Activated T-helper 9 cell treated with anti-CD3 and anti-CD28 coated beads, Interleukin-2, amount 50 U/mL, for 16 hours (primary cell): ENCODE results near the gene MAOA.
A peak's percentile ranks its signal among the peaks of the same experiment; 100 is the strongest.
"Not testable (repeated sequence)": the region's sequence is repeated elsewhere in the genome, so short reads cannot be mapped to it uniquely, and the experiment has no call there.

Experiments used
- DNase-seq: peaks from one replicate; pipeline ENCODE4 v3.0.0-alpha.2; 2020; ENCODE audit warnings: low read depth

MAOA gene

GRCh38 chrX:43718546-43718945 is 62.4 kb downstream of the MAOA start:
- no peak for DNase-seq

- no peak for DNase-seq
These were observed 62.9 kb downstream of the MAOA start for GRCh38 chrX:43718956-43719355.

- no peak for DNase-seq
These were observed 64.0 kb downstream of the MAOA start for GRCh38 chrX:43720082-43720481.

- no peak for DNase-seq
These were observed 64.9 kb downstream of the MAOA start for GRCh38 chrX:43720961-43721360.

- DNase-seq = not testable (repeated sequence)
These were observed 69.1 kb downstream of the MAOA start for GRCh38 chrX:43725227-43725626.

GRCh38 chrX:43727254-43727653 is 71.2 kb downstream of the MAOA start:
- DNase-seq = not testable (repeated sequence)

GRCh38 chrX:43728002-43728401 is 71.9 kb downstream of the MAOA start:
- no peak for DNase-seq

DNA sequence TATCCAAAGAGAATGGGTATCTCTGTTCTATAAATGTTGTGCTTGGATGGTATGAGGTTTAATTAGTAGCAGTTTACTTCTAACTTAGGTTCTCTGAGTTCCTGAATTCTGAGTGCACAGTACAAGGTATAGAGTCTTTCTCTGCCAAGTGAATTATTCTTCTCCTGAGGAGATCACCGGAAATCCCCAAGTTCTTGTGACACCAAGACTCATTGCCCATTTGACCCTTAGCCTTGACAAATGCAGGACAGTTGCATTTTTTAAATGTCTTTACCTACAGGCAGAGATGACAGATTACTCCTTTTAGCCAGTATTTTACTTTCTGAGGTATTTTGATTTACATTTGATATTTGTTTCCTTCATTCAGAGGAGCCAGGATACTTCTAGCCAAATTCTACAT is 72.9 kb downstream of the MAOA start:
- no peak for DNase-seq

GRCh38 chrX:43731086-43731485 is 75.0 kb downstream of the MAOA start:
- no peak for DNase-seq

GRCh38 chrX:43733699-43734098 is 77.6 kb downstream of the MAOA start:
- DNase-seq = no peak

DNA sequence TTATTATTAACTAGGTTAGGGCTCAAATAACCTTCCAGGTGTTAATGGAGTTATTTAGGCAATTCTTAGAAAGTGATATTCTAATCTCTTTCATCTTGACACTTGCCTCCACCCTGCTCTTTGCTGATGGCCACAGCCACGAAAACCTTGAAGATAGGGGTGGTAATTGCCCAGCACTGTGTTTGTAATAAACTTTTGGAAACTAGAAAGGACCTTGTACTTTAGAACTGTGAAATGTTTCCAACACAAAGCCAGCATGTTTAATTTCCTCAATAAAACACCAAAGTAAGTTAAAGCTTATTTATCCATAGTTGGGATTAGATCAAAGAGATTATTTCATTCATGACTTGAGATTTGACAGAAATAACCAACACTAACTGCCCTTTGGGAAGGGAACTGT is 78.3 kb downstream of the MAOA start:
- DNase-seq = no peak

DNA sequence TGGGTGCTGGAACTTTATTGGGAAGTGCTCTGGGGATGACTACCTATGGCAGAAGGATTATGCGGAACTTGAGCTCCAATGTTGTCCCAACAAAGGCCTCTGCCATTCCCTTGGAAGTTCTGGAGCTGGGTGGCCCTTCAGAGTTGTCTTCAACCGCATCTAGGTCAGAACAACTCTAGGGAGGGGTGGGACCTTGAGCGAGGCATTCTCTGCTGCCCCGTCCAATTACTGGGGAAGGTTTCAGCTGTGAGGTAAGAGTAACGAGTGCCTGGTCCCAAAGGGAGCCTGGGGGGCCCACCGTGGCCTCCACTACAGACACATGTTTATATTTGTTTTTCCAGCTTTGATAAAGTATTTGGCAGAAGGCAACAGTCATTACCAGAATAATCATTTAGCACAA is 79.4 kb downstream of the MAOA start:
- DNase-seq = no peak

- no peak for DNase-seq
These were observed 79.9 kb downstream of the MAOA start for GRCh38 chrX:43735957-43736356.

DNA sequence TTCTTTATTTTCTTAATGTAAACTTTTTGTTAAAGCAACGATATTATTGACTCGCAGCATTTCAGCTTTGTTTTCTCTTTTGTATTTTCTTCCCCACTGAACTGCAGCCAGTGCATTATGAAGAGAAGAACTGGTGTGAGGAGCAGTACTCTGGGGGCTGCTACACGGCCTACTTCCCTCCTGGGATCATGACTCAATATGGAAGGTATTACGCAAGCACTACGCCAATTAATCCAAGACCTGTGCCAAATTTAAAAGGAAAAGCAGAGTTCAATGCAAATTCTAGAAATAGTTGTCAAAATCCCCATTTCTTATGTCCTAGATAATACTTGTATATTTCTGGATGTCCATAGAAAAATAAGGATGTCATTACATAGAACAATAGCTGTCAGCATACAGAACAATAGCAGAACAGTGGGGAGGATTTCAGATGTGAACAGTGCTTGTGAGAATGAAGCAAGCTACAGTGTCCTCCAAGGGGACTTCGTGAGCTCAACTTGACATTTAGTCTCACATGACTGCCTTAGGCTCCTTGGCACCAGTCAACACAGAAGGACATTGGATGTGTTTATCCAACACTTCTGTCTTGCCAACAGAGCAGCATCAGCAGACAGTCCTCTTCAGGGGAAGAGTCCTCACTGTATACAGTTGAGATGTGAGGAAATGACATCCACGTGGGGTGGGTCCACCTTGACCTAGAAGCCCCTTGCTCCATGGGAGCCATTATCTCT is 85.9 kb downstream of the MAOA start:
- DNase-seq = no peak

- no peak for DNase-seq
These were observed 87.2 kb downstream of the MAOA start for GRCh38 chrX:43743100-43743822.

GRCh38 chrX:43744284-43744683 is 88.2 kb downstream of the MAOA start:
- no peak for DNase-seq

DNA sequence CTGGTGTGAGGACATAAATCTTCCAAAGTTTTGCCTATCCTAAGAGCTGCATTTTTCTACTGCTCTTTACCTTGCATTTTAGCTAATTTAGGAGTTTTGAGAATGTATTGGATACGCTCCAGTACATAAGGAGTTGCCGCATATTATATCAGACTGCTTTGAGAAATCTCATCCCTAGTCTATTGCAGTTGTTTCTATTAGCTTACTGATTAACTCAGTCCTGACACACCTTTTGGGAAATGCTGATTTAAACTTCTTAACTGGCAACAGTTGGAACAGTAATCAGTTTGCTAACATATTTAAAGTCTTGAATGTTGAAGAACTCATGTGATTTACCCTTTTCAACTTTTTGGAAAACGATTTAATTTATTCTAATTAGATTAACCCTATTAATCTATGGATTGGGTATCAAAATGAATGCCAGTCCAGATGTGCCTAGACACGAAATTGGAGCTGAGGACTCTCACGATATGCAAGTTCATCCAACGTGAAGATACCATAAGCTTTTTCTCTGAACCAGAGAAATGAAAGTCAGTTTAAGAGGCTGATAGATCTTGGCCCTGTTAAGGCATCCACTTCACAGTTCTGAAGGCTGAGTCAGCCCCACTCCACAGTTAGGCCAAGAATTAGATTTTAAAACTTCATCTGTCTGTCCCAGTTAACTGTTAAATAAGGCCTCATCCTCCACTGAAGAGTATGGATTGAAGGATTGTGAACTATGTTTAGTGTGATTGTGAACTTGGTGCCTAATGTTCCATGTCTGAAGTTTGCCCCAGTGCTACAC is 90.0 kb downstream of the MAOA start:
- no peak for DNase-seq

- no peak for DNase-seq
These were observed 91.4 kb downstream of the MAOA start for GRCh38 chrX:43747476-43747875.

- peak; percentile 15 for DNase-seq
These were observed 94.2 kb downstream of the MAOA start for GRCh38 chrX:43750248-43750676.

DNA sequence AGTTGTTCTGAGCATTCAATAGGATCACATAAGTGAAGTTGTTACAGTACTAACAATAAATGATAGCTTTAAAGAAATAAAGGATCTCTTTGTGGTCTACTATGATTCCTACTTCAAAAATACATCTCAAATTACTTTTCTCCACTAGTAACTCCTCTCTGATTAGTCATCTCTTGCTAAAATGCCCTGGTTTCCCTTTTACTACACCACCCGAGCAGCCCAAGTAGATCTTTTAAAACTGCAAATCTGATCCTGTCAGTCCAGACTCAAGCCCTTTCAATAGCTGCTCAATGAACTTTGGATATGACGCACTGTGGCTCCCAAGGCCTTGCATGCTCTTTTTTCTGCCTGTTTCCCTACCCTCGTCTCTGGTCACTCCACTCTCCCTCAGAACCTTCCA is 97.5 kb downstream of the MAOA start:
- no peak for DNase-seq

GRCh38 chrX:43756076-43756475 is 100.0 kb downstream of the MAOA start:
- no peak for DNase-seq

- no peak for DNase-seq
These were observed 101.9 kb downstream of the MAOA start for GRCh38 chrX:43758044-43758443.
